Stomach smooth muscle (tissue), 2 donors: Measurements from ENCODE around the gene PRIM1.

ENCODE experiments used
- H3K27ac ChIP-seq: one replicate; pipeline ENCODE4 v1.7.0; 2013; ENCODE audit warnings: mild to moderate bottlenecking, low read length, inconsistent platforms
- H3K27me3 ChIP-seq, 2 donors: one replicate each; pipeline ENCODE4 v1.7.0; 2013; ENCODE audit warnings: low read length in 2 of 2; ENCODE audit not compliant: insufficient read depth in 2 of 2, control insufficient read depth in 1 of 2
- H3K36me3 ChIP-seq, 2 donors: one replicate each; pipeline ENCODE4 v1.7.0; 2013; ENCODE audit warnings: low read length in 2 of 2; ENCODE audit not compliant: control insufficient read depth in 2 of 2, insufficient read depth in 2 of 2
- H3K4me1 ChIP-seq: one replicate; pipeline ENCODE4 v1.7.0; 2013; ENCODE audit warnings: low read length; ENCODE audit not compliant: control insufficient read depth, insufficient read depth
- H3K4me3 ChIP-seq, 2 donors: one replicate each; pipeline ENCODE4 v1.7.0; 2013; ENCODE audit warnings: low read length in 2 of 2
- H3K9ac ChIP-seq, 2 donors: one replicate each; pipeline ENCODE4 v1.7.0; 2013; ENCODE audit warnings: low read length in 2 of 2, mild to moderate bottlenecking in 1 of 2
- H3K9me3 ChIP-seq, 2 donors: one replicate each; pipeline ENCODE4 v1.7.0; 2013; ENCODE audit warnings: low read length in 2 of 2; ENCODE audit not compliant: control insufficient read depth in 2 of 2
- donor health status: healthy.
- donor health status: Pancreatic carcinoma.

The PRIM1 gene

DNA sequence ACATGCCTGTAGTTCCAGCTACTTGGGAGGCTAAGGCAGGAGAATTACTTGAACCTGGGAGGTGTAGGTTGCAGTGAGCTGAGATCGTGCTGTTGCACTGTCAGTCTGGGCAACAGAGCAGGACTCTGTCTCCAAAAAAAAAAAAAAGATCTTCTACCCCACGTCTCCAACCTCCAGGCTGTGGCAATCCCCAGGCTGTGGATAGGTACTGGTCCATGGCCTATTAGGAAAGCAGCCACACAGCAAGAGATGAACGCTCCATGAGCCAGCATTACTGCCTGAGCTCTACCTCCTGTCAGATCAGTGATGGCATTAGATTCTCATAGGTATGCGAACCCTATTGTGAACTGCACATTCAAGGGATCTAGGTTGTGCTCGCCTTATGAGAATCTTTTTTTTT lies 58.0 kb downstream of the PRIM1 start:
- no peaks in the 10 kb centered on the region for H3K4me1 ChIP-seq
- H3K9ac ChIP-seq = no peak overlapping the region
- H3K27ac ChIP-seq = no peak overlapping the region
- no peak overlapping the region for H3K4me3 ChIP-seq
- H3K36me3 ChIP-seq = no peaks in the 10 kb centered on the region
- no peaks in the 10 kb centered on the region for H3K9me3 ChIP-seq
- H3K27me3 ChIP-seq = no peaks in the 10 kb centered on the region

DNA sequence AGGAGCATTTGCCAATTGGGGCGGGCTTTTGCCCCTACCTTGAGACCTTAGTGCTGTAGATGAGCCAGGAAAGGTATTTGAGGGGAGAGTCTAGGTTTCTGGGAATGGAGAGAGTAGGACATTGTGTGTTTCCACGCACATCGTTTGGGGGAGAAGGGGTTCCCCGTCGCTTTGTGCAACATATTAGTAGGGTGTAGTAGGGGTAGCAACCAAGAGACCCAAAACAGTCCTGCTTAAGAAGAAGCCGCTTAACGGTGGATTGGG lies 63.3 kb downstream of the PRIM1 start:
- peaks cover 14% of the 10 kb centered on the region for H3K4me1 ChIP-seq
- H3K9ac ChIP-seq = peak overlapping the region; percentile 86 to 98
- no peaks in the 10 kb centered on the region for H3K27me3 ChIP-seq
- H3K27ac ChIP-seq = peak overlapping the region; percentile 99
- H3K4me3 ChIP-seq = peak overlapping the region; percentile 78 to 84
- H3K36me3 ChIP-seq = peaks cover 0 to 4% of the 10 kb centered on the region in 2 donors
- no peaks in the 10 kb centered on the region for H3K9me3 ChIP-seq

DNA sequence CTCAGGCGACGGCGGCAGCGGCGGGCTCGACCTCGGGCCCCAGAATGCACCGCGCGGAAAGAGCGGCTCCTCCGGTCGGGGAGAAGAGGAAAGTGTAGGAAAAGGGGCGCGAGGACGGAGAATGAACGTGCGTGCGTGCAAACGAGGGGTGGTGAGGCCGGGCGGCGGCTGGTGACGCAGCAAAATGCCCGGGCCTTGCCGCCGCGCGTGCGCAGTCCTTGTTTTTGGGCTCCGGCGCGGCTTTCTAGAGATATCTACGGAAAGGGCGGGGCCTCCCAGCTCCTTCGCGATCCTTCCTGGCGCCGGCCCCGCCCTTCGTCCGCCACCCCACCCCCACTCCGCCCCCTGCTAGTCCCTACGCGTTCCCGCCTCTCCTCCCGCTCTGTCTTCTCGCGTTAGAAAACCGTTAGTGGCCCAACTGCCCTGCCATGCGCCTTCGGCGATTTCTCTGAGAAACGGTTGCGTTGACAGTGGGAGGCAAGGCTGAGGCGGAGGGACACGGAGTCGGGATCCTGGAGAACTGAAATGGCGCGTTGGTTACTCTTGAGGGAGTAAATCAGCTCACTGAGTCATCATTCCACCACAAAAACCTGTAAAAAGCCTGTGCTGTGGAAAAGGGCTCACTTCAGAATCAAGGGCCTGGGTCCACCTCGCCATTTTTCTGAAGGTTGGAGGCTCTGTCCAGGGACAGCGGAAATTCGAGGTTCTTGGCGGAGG lies 63.8 kb downstream of the PRIM1 start, which contains the start of gene PTGES3:
Gene PTGES3 (minus strand): TSS at position 156 of the 717 bp plus-strand sequence. CDS start 285 bp downstream, outside the sequence.
- Histone ChIP-seq H3K36me3 (peaks cover 0 to 4% of the 10 kb centered on the region in 2 donors), H3K4me1 (peaks cover 14% of the 10 kb centered on the region), H3K27me3 (no peaks in the 10 kb centered on the region), H3K9ac (peak within 1 kb of the TSS; percentile 99 to 100), H3K9me3 (no peaks in the 10 kb centered on the region), H3K27ac (peak within 1 kb of the TSS; percentile 99), H3K4me3 (peak within 1 kb of the TSS; percentile 99 to 100)

DNA sequence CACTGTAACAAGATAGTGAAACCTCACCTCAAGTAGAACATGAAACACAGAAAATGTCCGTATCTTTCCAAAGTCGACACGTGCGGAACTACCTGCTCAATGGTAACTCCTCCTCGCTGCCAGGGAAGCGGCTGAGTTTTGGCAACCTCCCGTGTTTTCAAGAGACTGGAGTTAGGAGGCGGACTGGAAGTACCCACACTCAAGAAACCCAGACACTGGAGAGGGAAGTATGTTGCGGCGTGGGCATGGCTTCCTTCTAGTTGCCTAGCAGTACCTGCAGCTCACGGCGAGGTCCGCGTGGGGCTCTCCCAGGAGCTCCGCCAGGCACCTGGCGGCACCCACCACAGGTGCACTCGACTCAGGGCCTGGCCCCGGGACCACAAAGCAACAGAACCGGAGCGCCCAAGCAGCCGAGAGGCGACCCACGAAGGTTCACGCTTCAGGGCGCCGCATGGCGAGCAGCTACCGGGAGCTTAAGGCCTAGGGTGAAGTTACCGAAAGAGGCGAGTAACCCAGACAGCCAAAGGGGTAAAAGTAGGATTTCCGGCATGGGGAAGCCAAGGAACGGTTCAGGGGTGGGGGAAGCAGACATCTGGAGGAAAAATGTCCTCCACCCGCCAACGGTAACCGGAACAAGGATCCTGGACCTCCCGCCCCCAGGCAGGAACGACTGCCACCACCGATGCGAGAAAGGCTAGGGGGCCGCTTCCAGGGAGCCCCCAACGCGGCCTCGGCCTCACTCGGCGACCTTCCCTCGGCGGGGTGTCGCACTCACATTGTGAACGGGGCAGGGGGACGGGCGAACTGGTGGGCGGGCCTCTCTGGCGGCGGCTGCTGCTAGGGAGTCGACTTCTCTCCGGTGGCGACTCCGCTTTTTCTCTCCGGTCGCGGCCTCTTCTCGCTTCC lies 64.6 kb downstream of the PRIM1 start:
- Histone ChIP-seq H3K4me1 (peaks cover 17% of the 10 kb centered on the region), H3K9me3 (no peaks in the 10 kb centered on the region), H3K4me3 (peak overlapping the region; percentile 99 to 100), H3K27ac (peak overlapping the region; percentile 99), H3K9ac (peak overlapping the region; percentile 99 to 100), H3K27me3 (no peaks in the 10 kb centered on the region), H3K36me3 (peaks cover 0 to 4% of the 10 kb centered on the region in 2 donors)

DNA sequence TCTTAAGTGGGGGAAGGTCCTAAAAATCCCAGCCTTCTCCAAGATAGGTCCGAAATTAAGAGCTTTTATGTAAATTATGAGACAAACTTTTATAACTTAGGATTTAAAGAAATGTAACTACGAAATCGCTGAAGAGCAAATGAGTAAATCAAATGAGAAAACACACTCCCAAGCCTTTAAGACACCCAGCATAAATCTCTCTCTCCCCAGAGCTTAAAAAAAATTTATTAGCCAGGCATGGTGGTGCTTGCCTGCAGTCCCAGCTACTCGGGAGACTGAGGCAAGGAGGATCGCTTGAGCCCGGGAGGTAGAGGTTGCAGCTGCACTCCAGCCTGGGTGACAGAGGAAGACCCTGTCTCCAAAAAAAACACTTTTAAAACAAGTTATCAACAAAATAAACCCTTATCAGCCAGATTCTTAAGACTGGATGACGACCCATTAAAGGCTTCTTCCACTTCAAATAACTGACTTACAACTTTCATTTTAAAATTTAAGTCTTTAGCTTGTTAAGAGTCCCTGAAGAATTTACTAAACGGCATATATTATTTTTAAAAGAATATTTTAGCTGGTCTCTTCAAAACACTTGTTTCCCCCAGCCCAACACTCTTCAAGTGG lies 67.3 kb downstream of the PRIM1 start:
- Histone ChIP-seq H3K9ac (peak overlapping the region; percentile 28 to 47), H3K9me3 (no peaks in the 10 kb centered on the region), H3K4me3 (peak overlapping the region; percentile 25 to 52), H3K4me1 (peaks cover 20% of the 10 kb centered on the region), H3K36me3 (peaks cover 2 to 7% of the 10 kb centered on the region in 2 donors), H3K27me3 (no peaks in the 10 kb centered on the region), H3K27ac (no peak overlapping the region)

DNA sequence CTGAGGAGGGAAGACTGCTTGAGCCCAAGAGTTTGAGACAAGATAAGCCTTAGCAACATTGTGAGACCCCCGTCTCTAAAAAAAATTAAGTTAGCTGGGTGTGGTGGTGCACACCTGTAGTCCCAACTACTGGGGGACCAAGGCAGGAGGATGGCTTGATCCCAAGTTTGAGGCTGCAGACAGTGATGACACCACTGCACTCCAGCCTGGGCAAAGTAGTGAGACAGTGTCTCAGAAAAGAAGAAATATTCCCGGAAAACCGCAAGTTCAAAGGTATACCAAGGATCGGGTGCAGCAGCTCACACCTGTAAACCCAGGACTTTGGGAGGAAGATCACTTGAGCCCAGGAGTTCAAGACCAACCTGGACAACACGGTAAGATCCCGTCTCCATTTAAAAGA lies 69.8 kb downstream of the PRIM1 start:
- H3K9ac ChIP-seq = no peak overlapping the region
- H3K4me3 ChIP-seq = no peak overlapping the region
- H3K4me1 ChIP-seq = peaks cover 14% of the 10 kb centered on the region
- no peaks in the 10 kb centered on the region for H3K27me3 ChIP-seq
- H3K9me3 ChIP-seq = no peaks in the 10 kb centered on the region
- H3K36me3 ChIP-seq = peaks cover 2 to 7% of the 10 kb centered on the region in 2 donors
- no peak overlapping the region for H3K27ac ChIP-seq
